NCI-H69 (cell line): ENCODE data around the gene AGAP2.
A peak's percentile ranks its signal among the peaks of the same experiment; 100 is the strongest.

Experiments
- DNase-seq: peaks from one replicate; lab custom pipeline; 2025; lab: John Stamatoyannopoulos, UW

AGAP2 gene

DNA sequence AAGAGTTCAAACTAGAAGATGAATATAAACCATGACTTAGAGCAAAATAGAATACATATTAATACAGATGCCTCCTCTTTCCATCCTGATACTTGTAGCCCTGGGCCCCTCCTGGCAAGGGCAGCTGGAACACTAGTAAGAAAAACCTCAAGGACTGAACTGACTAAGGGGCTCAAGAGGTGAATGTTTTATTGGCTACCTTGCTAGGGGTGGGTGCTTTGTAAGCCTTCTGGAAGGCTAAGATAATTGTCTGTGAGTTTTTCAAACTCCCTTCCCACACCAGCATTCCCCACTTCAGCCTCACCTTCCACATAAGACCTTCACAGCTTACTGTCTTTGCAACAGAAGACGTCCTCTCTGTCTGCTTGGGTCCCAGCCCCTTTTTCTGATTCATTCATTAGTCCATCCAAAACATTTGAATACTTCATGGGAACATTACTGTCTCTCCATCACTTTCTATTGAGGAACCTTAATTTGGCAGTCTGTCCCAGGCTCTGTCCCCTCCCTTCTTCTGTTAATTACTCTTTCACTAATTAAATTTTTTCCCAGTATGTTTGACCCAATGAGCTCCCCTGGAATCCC lies 15.3 kb upstream of the AGAP2 start:
- no peak for DNase-seq

DNA sequence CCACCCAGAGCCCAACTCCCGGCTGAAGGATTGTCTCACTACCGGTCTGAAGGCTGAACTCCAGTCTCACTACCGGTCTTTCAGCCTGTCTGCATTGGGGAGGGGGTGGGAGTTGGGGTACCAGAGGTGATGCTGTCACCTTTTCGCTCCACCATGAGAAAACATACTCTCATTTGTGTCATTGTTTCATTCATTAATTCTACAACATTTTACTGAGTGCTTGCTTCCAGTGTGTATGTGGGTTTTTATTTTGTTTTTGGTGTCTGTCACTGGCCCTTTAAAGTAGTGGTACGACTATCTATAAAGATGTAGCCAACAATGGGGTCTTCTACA lies 14.1 kb upstream of the AGAP2 start:
- DNase-seq = no peak

DNA sequence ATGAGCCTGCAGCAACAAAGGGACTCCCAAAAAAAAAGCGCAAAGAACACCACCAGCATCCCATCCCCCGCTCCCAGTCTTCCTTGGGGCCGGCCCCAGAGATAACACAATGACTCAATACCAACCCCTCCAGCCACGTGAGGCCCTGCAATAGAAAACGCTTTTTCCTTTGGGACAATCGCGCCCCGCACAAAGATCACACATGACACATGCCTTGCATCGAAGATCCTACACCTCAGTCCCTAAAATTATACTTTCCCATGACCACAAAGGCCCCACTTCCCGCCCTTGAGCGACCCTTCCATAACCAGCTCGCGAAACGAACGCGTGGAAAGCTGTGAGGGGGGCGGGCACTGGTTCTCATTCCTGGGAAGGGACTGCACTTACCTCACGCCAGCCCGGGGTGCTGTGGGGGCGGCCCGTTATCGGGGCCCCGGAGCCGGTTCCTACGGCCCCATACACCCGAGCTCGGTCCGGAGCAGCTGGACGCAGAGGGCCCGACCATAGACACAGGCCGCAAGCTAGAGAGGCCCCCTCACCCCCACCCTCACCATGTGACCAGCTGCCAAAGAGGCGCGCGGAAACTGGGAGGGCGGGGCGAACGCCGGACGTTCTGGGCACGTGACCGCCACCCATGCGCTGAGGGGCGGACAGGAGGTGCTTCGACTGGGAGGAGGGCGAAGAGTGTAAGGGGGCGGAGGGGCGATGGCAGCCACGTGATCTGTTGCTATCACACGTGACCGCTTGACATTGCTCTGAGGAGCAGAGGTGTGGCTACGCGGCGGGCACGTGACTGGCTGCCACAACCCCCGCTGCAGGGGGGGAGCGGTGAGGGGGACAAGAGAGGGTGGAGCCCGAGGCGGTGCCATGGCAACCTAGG lies 13.5 kb upstream of the AGAP2 start, which contains the start of gene CDK4:
CDK4 (minus strand) TSS at position 523 of the 880 bp plus-strand sequence. CDS start 593 bp downstream, outside the sequence.
- peak; percentile 100 for DNase-seq

DNA sequence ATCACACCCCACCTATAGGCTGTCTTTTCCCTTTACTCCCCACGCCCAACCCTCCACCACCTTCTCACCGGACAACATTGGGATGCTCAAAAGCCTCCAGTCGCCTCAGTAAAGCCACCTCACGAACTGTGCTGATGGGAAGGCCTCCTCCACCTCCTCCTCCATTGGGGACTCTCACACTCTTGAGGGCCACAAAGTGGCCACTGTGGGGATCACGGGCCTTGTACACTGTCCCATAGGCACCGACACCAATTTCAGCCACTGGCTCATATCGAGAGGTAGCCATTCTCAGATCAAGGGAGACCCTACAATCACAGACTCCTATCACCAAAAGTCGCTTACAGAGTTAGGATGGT lies 12.9 kb upstream of the AGAP2 start:
- no peak for DNase-seq

DNA sequence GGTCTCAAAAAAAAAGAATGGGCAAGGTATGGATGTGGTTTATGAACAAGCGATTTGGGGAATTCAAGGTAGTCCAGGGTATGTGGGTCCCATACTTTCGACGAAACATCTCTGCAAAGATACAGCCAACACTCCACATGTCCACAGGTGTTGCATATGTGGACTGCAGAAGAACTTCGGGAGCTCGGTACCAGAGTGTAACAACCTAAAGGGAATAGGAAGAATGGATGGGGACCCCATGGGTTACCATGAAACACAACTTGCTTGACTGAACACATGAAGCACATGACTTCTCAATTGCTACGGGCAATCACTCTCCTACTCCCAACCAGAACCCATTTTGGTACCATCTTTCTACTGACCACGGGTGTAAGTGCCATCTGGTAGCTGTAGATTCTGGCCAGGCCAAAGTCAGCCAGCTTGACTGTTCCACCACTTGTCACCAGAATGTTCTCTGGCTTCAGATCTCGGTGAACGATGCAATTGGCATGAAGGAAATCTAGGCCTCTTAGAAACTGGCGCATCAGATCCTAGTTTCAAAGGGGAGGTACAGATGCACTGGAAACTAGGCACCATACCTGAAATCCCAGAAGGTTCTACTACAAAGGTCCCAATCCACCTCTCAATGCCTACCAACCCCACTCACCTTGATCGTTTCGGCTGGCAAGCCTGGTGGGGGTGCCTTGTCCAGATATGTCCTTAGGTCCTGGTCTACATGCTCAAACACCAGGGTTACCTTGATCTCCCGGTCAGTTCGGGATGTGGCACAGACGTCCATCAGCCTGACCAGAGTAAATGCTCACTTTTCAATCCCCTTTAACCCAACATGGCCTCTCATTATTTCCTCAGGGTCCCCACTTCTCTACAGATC lies 12.3 kb upstream of the AGAP2 start:
- no peak for DNase-seq

DNA sequence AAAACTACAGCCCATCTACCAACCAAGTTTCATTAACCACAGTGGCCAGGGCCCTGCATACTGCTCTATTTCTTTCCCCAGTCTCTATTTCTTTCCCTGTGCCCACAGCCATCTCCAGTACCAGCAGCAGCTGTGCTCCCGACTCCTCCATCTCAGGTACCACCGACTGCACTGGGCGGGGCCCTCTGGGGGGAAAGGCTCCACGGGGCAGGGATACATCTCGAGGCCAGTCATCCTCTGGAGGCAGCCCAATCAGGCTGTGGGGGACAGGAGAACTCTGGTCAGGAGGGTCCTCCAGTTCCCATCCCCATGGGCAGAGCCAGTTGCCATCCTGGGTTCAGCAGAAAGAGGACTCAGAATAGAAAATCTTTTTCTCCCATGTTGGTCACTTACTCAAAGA lies 10.5 kb upstream of the AGAP2 start:
- no peak for DNase-seq

DNA sequence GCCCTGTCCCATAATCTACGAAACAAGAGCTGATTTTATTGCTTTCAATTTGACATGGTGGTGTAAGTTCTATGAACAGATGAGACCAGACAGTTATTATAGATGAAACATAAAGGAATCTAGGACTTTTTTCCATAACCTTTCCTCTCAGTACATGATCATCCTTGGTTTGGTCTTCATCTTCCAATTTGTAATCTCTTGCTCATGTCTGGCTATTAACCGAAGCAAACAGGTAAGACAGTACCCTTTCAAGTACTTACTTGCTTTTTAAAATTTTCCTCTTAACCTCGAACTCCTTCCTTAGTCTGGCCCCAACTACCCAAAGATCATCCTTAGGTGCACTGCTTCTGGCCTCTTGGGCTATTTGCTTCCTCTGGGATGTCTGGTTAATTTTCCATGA lies 7.5 kb upstream of the AGAP2 start:
- DNase-seq = no peak

DNA sequence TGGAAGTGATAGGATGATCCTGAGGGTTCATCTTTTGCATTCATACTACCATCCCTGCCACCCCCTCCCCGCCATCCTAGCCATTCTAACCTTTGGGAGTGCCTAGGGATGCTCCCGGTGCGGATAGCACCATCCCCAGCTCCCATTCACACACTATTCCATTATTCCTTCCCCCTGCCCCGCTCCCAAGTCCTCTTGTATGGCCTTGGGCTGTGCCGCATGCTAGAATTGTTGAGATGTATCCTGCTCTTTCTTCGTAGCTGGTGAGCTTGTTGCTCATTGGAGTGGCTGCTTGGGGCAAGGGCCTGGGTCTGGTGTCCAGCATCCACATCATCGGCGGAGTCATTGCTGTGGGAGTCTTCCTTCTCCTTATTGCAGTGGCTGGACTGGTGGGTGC lies 6.9 kb upstream of the AGAP2 start:
- DNase-seq = no peak

DNA sequence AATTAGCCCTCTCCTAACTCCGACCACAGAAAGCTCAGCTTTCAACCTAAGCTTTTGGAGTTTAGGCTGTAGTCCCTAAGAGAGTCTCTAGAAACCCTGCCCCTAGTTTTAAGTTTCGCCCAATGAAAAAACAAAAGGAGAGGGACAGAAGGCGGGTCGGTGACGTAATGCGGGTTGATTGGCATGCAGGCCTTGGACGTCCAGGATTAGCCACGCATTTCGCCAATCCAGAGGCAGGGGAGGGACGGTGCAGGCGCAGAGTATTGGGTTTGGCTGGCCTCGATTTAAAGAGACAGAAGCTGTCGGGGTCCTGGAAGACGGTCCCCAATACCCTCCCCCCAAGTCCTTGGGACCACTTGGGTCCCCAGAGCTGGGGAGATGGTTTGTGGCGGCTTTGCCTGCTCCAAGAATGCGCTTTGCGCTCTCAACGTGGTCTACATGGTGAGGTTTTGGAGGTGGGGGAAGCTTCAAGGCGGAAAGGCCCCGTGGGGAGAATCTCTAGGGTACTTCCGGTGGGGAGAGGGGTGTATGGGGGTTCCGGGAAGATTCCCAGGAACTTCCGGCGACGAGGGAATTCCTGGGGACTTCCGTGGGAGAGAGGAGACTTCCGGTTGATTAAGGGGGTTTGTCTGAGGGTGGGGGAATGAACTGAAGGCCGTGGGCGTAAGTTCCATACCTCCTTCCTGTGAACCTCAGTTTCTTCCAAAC lies 6.4 kb upstream of the AGAP2 start, which contains the start of gene TSPAN31:
TSPAN31 (plus strand) TSS at position 263 of the 708 bp plus-strand sequence; CDS start at position 379, 116 bp downstream.
- DNase-seq = peak; percentile 99

DNA sequence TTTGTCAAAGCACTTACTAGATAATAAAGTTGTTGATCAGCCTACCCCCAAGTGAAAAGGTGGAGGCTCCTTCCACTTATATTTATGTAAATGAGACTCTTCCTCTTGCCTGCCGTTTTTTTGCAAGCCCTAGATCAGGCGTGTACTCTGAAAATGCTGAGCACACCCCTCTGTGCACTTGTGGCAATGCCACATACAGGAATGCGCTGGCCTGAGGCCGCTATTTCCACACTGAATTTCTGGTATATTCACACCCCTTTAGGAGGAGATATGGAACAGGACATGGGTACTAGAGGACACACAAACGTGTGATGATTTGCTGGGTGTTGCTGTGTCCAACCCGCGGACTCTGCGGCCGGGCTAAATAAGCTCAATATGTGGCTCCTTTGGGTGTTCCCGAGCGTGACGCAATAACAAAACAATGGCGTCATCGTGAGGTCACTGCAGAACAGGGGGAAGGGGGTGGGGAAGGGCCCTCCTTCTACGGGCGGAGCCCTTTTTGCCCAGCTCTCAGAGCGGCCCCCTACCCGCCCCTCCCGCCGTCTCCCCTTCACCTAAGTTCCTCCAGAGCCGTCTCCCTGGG lies 5.7 kb upstream of the AGAP2 start:
- peak; percentile 92 for DNase-seq

DNA sequence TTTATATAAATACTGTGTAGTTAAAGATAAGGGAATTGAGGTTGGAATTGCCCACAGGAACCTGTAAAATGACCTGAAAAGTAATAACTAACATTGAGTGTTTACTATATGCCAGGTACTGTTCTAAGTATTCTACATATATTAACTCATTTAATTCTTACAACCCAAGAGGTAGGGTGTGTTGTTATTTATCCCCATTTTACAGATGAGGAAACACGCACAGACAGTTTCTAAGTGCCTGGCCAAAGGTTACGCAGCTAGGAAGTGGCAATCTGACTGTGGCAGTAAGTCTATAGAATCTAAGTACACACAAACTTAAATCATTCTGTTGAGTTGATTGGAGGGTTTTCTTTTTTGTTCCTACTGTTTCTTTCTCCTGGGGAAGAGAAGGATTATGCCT lies 5.2 kb upstream of the AGAP2 start:
- no peak for DNase-seq

DNA sequence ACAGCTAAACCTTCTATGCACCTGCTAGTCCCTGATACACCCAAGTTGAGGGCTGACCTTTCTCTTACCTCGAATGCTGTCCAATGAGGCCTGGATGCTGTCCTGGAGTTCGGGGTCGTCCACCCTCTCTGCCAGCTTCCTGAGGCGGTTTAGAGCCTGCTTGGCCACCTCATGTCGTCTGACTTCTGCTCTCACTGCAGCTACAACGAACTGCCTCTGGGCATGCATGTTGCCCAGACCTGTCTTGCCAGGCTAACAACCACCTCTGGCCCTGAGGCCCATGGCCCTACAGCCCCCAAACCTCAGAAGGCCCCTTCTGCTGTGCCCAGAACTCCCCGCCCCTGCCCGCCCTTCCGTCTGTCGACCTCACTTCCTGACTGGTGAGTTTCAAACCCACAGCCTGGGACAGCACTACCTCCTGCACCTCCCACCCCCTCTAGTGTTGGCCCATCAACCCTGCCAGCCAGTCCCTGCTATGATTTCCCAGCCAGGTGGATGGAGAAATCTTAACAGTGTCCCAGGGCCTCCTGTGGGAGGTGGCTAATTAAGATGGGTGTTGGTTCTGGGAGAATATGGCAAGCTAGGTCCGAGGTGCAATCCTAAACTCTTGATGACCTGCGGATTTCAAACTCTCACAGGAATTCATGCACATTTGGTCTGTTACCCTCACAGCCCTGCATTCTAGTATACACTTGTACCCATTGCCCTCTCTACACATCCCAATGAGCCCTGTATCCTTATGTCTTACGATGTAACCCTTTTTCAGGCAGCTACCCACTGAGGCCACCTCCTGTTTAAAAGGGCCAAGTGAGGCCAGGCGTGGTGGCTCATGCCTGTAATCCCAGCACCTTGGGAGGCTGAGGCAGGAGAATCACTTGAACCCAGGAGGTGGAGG lies 3.5 kb upstream of the AGAP2 start:
- DNase-seq = peak; percentile 8

DNA sequence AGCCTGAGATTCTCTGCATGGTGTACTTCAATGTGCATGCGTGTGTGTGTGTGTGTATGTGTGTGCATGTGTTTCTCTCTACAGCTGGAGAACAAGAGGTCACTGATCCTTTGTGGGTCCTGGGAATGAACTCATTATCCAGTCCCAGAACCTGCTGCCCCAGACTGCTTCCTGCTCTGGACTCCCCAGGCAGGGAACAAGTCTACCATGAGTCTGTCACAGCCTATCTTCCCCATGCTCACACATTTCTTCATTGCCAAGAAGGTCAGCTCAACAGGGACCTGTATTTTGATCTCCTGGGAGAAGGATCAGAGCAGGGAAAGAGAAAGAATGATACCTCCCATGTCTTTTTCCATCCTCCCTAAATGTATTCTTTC lies 2.9 kb upstream of the AGAP2 start:
- no peak for DNase-seq

DNA sequence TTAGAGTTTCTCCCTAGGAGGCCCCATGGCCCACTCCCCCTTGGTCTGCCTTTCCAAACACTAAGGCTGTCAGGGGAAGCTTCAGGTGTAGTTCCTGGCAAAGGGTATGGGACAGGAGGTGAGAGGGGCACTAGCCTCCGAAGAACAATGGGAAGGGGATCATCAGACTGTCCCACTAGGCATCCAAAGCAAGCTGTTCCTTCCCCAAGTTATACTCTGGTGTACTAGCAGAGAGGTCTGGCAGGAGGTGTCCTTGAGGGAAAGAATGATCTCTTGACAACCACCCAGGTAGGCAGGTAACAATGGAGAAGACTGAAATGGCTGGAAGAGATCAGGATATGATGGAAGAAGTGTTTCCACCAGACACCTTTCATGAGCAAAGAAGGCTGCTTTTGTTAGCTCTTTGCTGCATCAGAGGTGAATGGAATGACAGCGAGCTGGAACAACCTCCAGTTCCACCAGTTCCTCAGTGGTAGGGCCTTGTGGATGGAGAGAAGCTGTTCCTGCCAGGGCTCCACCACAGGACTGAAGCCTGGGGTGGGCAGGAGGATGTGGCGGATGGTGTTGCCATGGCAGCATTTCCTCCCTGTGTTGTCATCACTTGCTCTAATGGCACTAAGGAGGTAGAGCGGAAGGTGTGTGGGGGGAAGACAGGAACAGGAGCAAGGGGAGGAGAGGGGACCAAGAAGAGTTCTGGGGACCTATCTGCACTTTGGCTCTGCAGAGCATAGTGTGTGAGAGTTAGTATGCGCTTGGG lies 2.3 kb upstream of the AGAP2 start:
- DNase-seq = peak; percentile 50

DNA sequence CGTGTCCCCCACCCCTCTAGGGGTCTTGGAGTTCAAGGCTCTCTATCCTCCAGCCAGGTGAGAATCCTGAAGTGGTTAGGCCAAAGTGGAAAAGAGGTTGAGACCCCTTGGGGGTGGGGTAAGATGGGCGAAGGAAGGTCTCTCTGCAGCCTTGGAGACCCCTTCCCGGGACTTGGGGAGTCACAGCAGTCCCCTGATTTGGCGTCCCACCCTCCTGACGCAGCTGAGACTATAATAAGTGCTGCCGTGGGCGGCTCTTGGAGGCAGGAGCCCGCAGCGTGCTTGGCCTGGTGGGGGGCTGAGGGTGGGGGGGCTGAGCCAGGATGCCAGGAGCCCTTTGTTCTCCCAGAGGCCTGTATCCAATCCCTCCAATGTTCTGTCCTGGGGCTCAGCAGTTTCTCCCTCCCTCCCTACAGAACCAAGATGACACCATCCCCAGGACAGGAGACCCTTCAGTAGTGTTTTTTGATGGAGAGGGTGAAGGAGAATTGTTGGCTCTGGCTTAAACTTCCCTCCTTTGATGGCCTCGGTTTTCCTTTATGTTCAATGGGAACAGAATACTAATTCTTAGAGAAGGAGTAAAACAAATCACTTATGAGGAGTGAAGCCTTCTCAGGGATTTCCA lies 1.5 kb upstream of the AGAP2 start:
- DNase-seq = no peak

DNA sequence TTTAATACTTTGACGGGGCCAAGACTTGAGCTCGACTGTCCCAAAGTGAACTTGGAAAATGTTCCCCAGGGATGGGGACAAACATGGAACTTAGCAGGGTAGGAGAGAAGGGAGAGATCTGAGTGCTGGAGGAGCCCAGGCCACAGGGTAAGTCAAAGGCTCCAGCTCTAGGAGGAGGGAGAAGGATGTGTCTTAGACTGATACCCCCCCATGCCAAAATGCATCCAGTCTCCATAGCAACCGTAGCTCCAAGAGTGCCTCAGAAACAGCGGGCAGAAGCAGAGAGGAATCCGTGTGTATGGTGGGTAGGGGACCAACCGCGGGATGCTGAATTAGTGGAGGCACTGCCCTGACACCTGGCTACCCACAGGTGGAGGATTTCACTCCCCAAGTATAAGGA lies 845 bp upstream of the AGAP2 start:
- DNase-seq = peak; percentile 14

DNA sequence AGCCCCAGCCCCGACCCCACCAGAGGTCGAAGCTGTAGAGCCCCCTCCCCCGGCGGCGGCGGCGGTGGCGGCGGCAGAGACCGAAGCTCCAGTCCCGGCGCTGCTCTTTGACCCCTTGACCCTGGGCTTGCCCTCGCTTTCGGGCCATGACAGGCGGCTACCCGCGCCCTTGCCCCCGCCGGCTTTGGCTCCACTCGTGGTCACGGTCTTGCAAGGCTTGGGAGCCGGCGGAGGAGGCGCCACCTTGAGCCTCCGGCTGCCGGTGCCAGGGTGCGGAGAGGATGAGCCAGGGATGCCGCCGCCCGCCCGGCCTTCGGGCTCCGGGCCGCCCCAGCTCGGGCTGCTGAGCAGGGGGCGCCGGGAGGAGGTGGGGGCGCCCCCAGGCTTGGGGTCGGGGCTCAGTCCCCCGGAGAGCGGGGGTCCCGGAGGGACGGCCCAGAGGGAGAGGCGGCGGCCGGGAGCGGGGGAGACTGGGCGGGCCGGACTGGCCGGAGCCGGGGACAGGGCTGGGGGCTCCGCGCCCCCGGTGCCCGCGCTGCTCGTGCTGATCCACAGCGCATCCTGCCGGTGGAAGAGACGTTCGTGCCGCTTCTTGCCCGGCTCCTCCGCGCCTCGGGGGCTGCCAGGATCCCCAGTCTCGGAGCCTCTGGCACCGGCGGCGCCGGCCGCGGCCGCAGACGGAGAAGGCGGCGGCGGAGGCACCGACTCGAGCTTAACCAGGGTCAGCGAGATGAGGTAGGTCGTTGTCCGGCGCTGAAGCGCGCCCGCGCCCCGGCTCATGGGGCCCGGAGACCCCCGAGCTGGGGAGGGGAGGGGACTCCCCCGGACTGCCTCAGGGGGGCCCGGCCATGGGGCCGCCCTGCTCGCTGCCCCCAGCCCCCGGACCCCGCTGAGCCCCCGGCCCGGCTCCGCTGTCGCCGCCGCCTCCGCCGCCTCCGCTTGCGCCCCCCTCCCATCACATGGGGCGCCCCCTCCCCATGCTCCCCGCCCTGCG lies 778 bp downstream of the AGAP2 start:
- DNase-seq = peak; percentile 60
